K562 (cell line): ENCODE measurements around the gene HAPLN2. TPM values are rescaled to one million over a fixed set of nuclear protein-coding genes. Genes with fewer than 3 reads are reported as not detected.
A peak's percentile ranks its signal among the peaks of the same experiment; 100 is the strongest.

Source experiments
- ATAC-seq: fragments of 200-7000 bp; cut with Tn5 transposase; 3 replicates; pipeline ENCODE4 v1.9.1; 2020; ENCODE audit warnings: moderate library complexity
- BruUV-seq: library from RNA; stranded (reverse); fragments of 400-500 nt; replicated peaks from 2 replicates; lab custom pipeline; 2021; lab: Mats Ljungman, UMichigan
- CTCF ChIA-PET: fragments of 300-600 bp; formaldehyde crosslinking; extraction: SDS; loops from one replicate; lab custom pipeline; 2021; ENCODE audit warnings: low intra/inter-chr PET ratio; lab: Yijun Ruan, JAX
- POLR2A ChIA-PET: fragments of 300-600, 350-650 bp; sonication (Branson Sonifier 250); formaldehyde crosslinking; extraction: SDS; loops from one replicate; lab custom pipeline; 2021; ENCODE audit warnings: antibody characterized with exemption, inconsistent platforms; lab: Yijun Ruan, JAX
- DNase-seq, 4 experiments: peaks; one replicate each; pipeline versions ENCODE4 v3.0.0 to v3.0.0-alpha.2; 2011 to 2018; ENCODE audit warnings: low spot score in 3 of 4, mixed read lengths in 3 of 4; ENCODE audit errors: extremely low read depth in 1 of 4
- FAIRE-seq: peaks from 2 replicates; lab custom pipeline; 2011; peaks lifted over from hg19 to GRCh38; lab: Jason Lieb, UNC
- H2AFZ ChIP-seq: 2 replicates; pipeline ENCODE4 v1.6.0; 2011; ENCODE audit warnings: low read depth, low read length, control low read depth, inconsistent platforms
- H3K27ac ChIP-seq: fragments of 200-600 bp; 3 replicates; pipeline ENCODE4 v1.8.0; 2011; ENCODE audit warnings: low read depth, mild to moderate bottlenecking, control low read depth, inconsistent platforms, low read length, moderate library complexity, mixed read lengths; ENCODE audit errors: extremely low read depth
- H3K27me3 ChIP-seq, 2 experiments: fragments of 300-600 bp in 1 of 2; 2 replicates in 1 of 2; 3 replicates in 1 of 2; pipeline versions ENCODE4 v1.6.0 to v1.8.0; 2011; ENCODE audit warnings: inconsistent platforms in 2 of 2, low read length in 2 of 2, mild to moderate bottlenecking in 1 of 2, mixed read lengths in 1 of 2, moderate library complexity in 1 of 2; ENCODE audit not compliant: control insufficient read depth in 2 of 2, insufficient read depth in 2 of 2
- H3K36me3 ChIP-seq: fragments of 300-600 bp; 3 replicates; pipeline ENCODE4 v1.8.0; 2011; ENCODE audit warnings: mild to moderate bottlenecking, low read length, inconsistent platforms; ENCODE audit not compliant: control insufficient read depth, insufficient read depth
- H3K4me1 ChIP-seq, 2 experiments: fragments of 200-600 bp in 1 of 2; replicated peaks in 1 of 2; 2 replicates in 1 of 2; 3 replicates in 1 of 2; pipeline versions ENCODE4 v1.5.1 to v1.8.0; 2011; ENCODE audit warnings: inconsistent platforms in 2 of 2, low read length in 2 of 2, mild to moderate bottlenecking in 1 of 2, mixed read lengths in 1 of 2, moderate library complexity in 1 of 2; ENCODE audit not compliant: control insufficient read depth in 2 of 2, insufficient read depth in 2 of 2
- H3K4me2 ChIP-seq: 2 replicates; pipeline ENCODE4 v1.6.1; 2011; ENCODE audit warnings: low read length, control low read depth, inconsistent platforms, mixed read lengths; ENCODE audit not compliant: insufficient read depth
- H3K4me3 ChIP-seq: fragments of 200-600 bp; sonication (generic), shearing (Covaris generic); 2 replicates; pipeline ENCODE4 v1.5.1; 2016; ENCODE audit warnings: control low read depth, inconsistent platforms
- H3K79me2 ChIP-seq: fragments of 200-600 bp; 3 replicates; pipeline ENCODE4 v1.8.0; 2011; ENCODE audit warnings: low read length, inconsistent platforms; ENCODE audit not compliant: control insufficient read depth, insufficient read depth
- H3K9ac ChIP-seq, 2 experiments: 2 replicates each; pipeline versions ENCODE4 v1.6.0 to v1.6.1; 2011; ENCODE audit warnings: low read depth in 2 of 2, low read length in 2 of 2, control low read depth in 1 of 2, inconsistent platforms in 1 of 2, mild to moderate bottlenecking in 1 of 2, mixed read lengths in 1 of 2; ENCODE audit not compliant: insufficient read depth in 1 of 2
- H3K9me1 ChIP-seq: one replicate; pipeline ENCODE4 v1.6.0; 2011; ENCODE audit warnings: inconsistent platforms, mild to moderate bottlenecking, low read length, moderate library complexity; ENCODE audit not compliant: control insufficient read depth, insufficient read depth
- H3K9me3 ChIP-seq: replicated peaks from 2 replicates; pipeline ENCODE4 v1.5.1; 2011; ENCODE audit warnings: low read depth, low read length, inconsistent platforms; ENCODE audit not compliant: control insufficient read depth, insufficient read depth
- H4K20me1 ChIP-seq: replicated peaks from 2 replicates; pipeline ENCODE4 v1.6.1; 2011; ENCODE audit warnings: low read length, inconsistent platforms, mixed read lengths; ENCODE audit not compliant: control insufficient read depth, insufficient read depth
- CBFB ChIP-seq: sonication (generic); formaldehyde crosslinking; IDR thresholded peaks from 2 replicates; pipeline ENCODE4 v1.4.0; 2020; ENCODE audit warnings: mild to moderate bottlenecking, missing genetic modification reagents
- FOXA3 ChIP-seq, 2 experiments: fragments of 450-650 bp in 1 of 2; sonication (generic) in 1 of 2; formaldehyde crosslinking; IDR thresholded peaks in 1 of 2; conservative IDR thresholded peaks in 1 of 2; 2 replicates each; pipeline versions ENCODE4 v1.4.0 to v1.8.0; 2020 to 2022; ENCODE audit warnings: mild to moderate bottlenecking in 2 of 2, missing genetic modification reagents in 1 of 2
- HDGF ChIP-seq: fragments of 450-650 bp; IDR thresholded peaks from 2 replicates; pipeline ENCODE4 v1.6.1; 2016
- KDM5B ChIP-seq: fragments of 200-600 bp; sonication (generic); IDR thresholded peaks from 2 replicates; pipeline ENCODE4 v1.6.1; 2012; ENCODE audit warnings: low read depth, mild to moderate bottlenecking, moderate library complexity, low read length, control low read depth, inconsistent platforms; ENCODE audit not compliant: insufficient replicate concordance
- MAFK ChIP-seq: IDR thresholded peaks from 2 replicates; pipeline ENCODE4 v1.6.1; 2011; ENCODE audit warnings: low read length, improper control_type of control experiment
- MAZ ChIP-seq, 2 experiments: fragments of 450-650 bp in 1 of 2; sonication (generic) in 1 of 2; formaldehyde crosslinking; IDR thresholded peaks in 1 of 2; conservative IDR thresholded peaks in 1 of 2; 2 replicates each; pipeline versions ENCODE4 v1.4.0 to v1.5.0; 2020; ENCODE audit warnings: mild to moderate bottlenecking in 1 of 2, missing genetic modification reagents in 1 of 2
- MEF2A ChIP-seq: IDR thresholded peaks from 2 replicates; pipeline ENCODE4 v1.6.1; 2011; ENCODE audit warnings: low read depth, mild to moderate bottlenecking, low read length, moderate library complexity; ENCODE audit not compliant: control insufficient read depth
- PHTF2 ChIP-seq: fragments of 250-450 bp; sonication (Bioruptor Pico); IDR thresholded peaks from 2 replicates; pipeline ENCODE4 v1.5.0; 2021; ENCODE audit warnings: mild to moderate bottlenecking
- RBM34 ChIP-seq: fragments of 200-400 bp; formaldehyde crosslinking; IDR thresholded peaks from 2 replicates; pipeline ENCODE4 v1.6.1; 2018; ENCODE audit warnings: low read length, borderline replicate concordance; ENCODE audit not compliant: insufficient read depth
- SETDB1 ChIP-seq: IDR thresholded peaks from one replicate; pipeline ENCODE4 v1.6.1; 2012; ENCODE audit warnings: low read length, control low read depth, inconsistent platforms
- SRSF1 ChIP-seq: fragments of 200-400 bp; formaldehyde crosslinking; IDR thresholded peaks from 2 replicates; pipeline ENCODE4 v1.6.1; 2017; ENCODE audit warnings: mild to moderate bottlenecking, low read depth, low read length, moderate library complexity
- TAF1 ChIP-seq: IDR thresholded peaks from 2 replicates; pipeline ENCODE4 v1.6.1; 2011; ENCODE audit warnings: mild to moderate bottlenecking, low read length, moderate library complexity; ENCODE audit not compliant: insufficient read depth, control insufficient read depth, severe bottlenecking; ENCODE audit errors: extremely low read depth
- TARDBP ChIP-seq: fragments of 450-650 bp; IDR thresholded peaks from 2 replicates; pipeline ENCODE4 v1.6.1; 2016
- ZBTB43 ChIP-seq: sonication (generic); formaldehyde crosslinking; IDR thresholded peaks from 2 replicates; pipeline ENCODE4 v1.8.0; 2023; ENCODE audit warnings: mild to moderate bottlenecking, missing genetic modification reagents
- ZBTB7A ChIP-seq: IDR thresholded peaks from 2 replicates; pipeline ENCODE4 v1.6.1; 2011; ENCODE audit warnings: low read depth, mild to moderate bottlenecking, low read length, moderate library complexity, borderline replicate concordance; ENCODE audit not compliant: control insufficient read depth
- ZFP1 ChIP-seq: fragments of 450-650 bp; formaldehyde crosslinking; IDR thresholded peaks from 2 replicates; pipeline ENCODE4 v1.4.0; 2020; ENCODE audit warnings: mild to moderate bottlenecking, mixed read lengths
- ZSCAN32 ChIP-seq: fragments of 450-650 bp; formaldehyde crosslinking; IDR thresholded peaks from 2 replicates; pipeline ENCODE4 v1.4.0; 2020; ENCODE audit warnings: mild to moderate bottlenecking, moderate library complexity
- WGBS: fragments of 100-300 bp; shearing (Covaris generic); methylation state at CpG from one replicate; pipeline ENCODE4 v1.1.6; 2016; ENCODE audit warnings: low coverage, mixed read lengths; ENCODE audit not compliant: insufficient coverage; ENCODE audit errors: missing lambda C conversion rate; 5-methylcytosine and 5-hydroxymethylcytosine counted together
- in situ Hi-C: fragments of 300-500 bp; cut with MboI; formaldehyde crosslinking; loops from 4 replicates; pipeline ENCODE4 v1.15.0; 2018; ENCODE audit warnings: inconsistent platforms, mixed read lengths
- intact Hi-C: fragments of 100-400 bp; cut with micrococcal nuclease; formaldehyde crosslinking; loops from 2 replicates; pipeline ENCODE4 v1.14.2; 2022
- polyA plus RNA-seq, 8 experiments: library from polyadenylated mRNA; depleted of rRNA in 4 of 8; stranded (reverse) in 5 of 8; unstranded in 3 of 8; fragments of >200 nt; fragmentation: Nextera tagmentation in 2 of 8; fragmentation: Illumina TruSeq in 1 of 8; extraction: Ambion mirVana in 2 of 8; extraction: Trizol in 1 of 8; gene quantifications; 2 replicates each; pipeline versions ENCODE4 v1.2.1 to v1.2.3, GENCODE V29; 2011 to 2014; ENCODE audit warnings: inconsistent platforms in 1 of 8, missing spikeins in 1 of 8
- total RNA-seq, 7 experiments: library from RNA; depleted of rRNA in 6 of 7; stranded (reverse); fragments of >200 nt in 6 of 7; fragmentation: Illumina TruSeq in 2 of 7; extraction: Trizol in 2 of 7; gene quantifications; 2 replicates each; pipeline versions ENCODE4 v1.2.1 to v1.2.3, GENCODE V29; 2011 to 2021; ENCODE audit warnings: low replicate concordance in 1 of 7

Gene HAPLN2
- total and polyA plus RNA-seq, 9 of the 15 experiments (the other 6 are each of a cell fraction or from before 2014, with no cell fraction given) = 0.14 to 5.2 (median 3.8) TPM; not detected in 4

- Histone ChIP-seq H3K4me3 (peak overlapping the region; percentile 88), H3K27ac (peak overlapping the region; percentile 92), H2AFZ (peak overlapping the region; percentile 93; the same call in 1 of the 2 replicates), H4K20me1 (no peaks in the 10 kb centered on the region), H3K4me2 (peak overlapping the region; percentile 96), H3K79me2 (peaks cover 21% of the 10 kb centered on the region), H3K9me1 (no peaks in the 10 kb centered on the region), H3K27me3 (no peaks in the 10 kb centered on the region), H3K9ac (peak overlapping the region; percentile 88 to 93), H3K4me1 (peaks cover 7 to 15% of the 10 kb centered on the region in 2 experiments; a peak in 4 of 5 replicates), H3K9me3 (no peaks in the 10 kb centered on the region), H3K36me3 (peaks cover 53% of the 10 kb centered on the region)
- TSS peak; percentile 62 for BruUV-seq
- WGBS = 14% methylated on average over 16 of the region's 16 CpGs
- FAIRE-seq (peak; percentile 51), DNase-seq (peak in 1 of 4 experiments; percentile 41), ATAC-seq (peak; percentile 12)
- POLR2A ChIA-PET = interaction anchor here (0.5 to 2.6 kb wide), 13 partner anchors 8 to 135 kb away, joined by 3 to 16 read pairs (median 5); partner anchors contain the start of gene GPATCH4
- in situ Hi-C loops (no loop called here), intact Hi-C loops (no loop called here)
- CTCF ChIA-PET = no interaction called here
- TF ChIP-seq SETDB1 = no peak
- TF ChIP-seq ZFP1 = no peak
- no peak for TF ChIP-seq TARDBP
- no peak for TF ChIP-seq RBM34
- TF ChIP-seq MEF2A = no peak
- TF ChIP-seq KDM5B = no peak
- TF ChIP-seq ZBTB43 = peak; percentile 10; the same call in 1 of the 2 replicates
- no peak for TF ChIP-seq MAFK
- no peak for TF ChIP-seq PHTF2
- no peak for TF ChIP-seq ZSCAN32 (CRISPR knock-in tag)
- TF ChIP-seq CBFB = 0 out of 2 replicates have a peak, but pooled peaks have one; percentile 1
- no peak for TF ChIP-seq SRSF1
- 0 out of 2 replicates have a peak, but pooled peaks have one; percentile 14 for TF ChIP-seq ZBTB7A
- TF ChIP-seq FOXA3 (CRISPR knock-in tag; conservative IDR thresholded peaks at IDR 0.05 in 1 of 2, IDR thresholded peaks at IDR 0.05 in 1 of 2) = no peak
- TF ChIP-seq MAZ (CRISPR knock-in tag; conservative IDR thresholded peaks at IDR 0.05 in 1 of 2, IDR thresholded peaks at IDR 0.05 in 1 of 2) = no peak
- no peak for TF ChIP-seq TAF1
- TF ChIP-seq HDGF = no peak
Observed at GRCh38 chr1:156592158-156592909, 26.9 kb upstream of the HAPLN2 start.
